ENCODE measurements around the gene POU2AF2. TPM values are rescaled to one million over a fixed set of nuclear protein-coding genes. Genes with fewer than 3 reads are reported as not detected.

The POU2AF2 gene
- total RNA-seq, 4 donors from 2014 or later = not detected

- H3K4me3 ChIP-seq = no peak overlapping the region
- no peaks in the 10 kb centered on the region for H3K36me3 ChIP-seq
- H3K4me1 ChIP-seq = no peaks in the 10 kb centered on the region
- 59 to 67% methylated on average over 5 of the region's 5 CpGs for WGBS, 2 donors
- H3K27me3 ChIP-seq = no peaks in the 10 kb centered on the region
- TF ChIP-seq CTCF (IDR thresholded peaks at IDR 0.05) (no peak), POLR2A (IDR thresholded peaks at IDR 0.05) (no peak)
- H3K27ac ChIP-seq = no peak overlapping the region
- H3K9me3 ChIP-seq = no peaks in the 10 kb centered on the region
- intact Hi-C loops (cut with DNase I) = no loop called here
- DNase-seq = no peak
These were observed 23.8 kb downstream of the POU2AF2 start for GRCh38 chr11:111269146-111269868.

GRCh38 chr11:111272420-111272819, 26.9 kb downstream of the POU2AF2 start:
- no peaks in the 10 kb centered on the region for H3K27me3 ChIP-seq
- no peaks in the 10 kb centered on the region for H3K36me3 ChIP-seq
- H3K4me3 ChIP-seq = no peak overlapping the region
- no peaks in the 10 kb centered on the region for H3K4me1 ChIP-seq
- DNase-seq = no peak
- no peaks in the 10 kb centered on the region for H3K9me3 ChIP-seq
- H3K27ac ChIP-seq = no peak overlapping the region
- intact Hi-C loops (cut with DNase I) = no loop called here
- no peak for TF ChIP-seq POLR2A (IDR thresholded peaks at IDR 0.05)
- TF ChIP-seq CTCF (IDR thresholded peaks at IDR 0.05) = no peak
- 74 to 89% methylated on average over 3 of the region's 3 CpGs for WGBS, 2 donors

GRCh38 chr11:111282562-111283075, 37.1 kb downstream of the POU2AF2 start:
- Histone ChIP-seq H3K27me3 (no peaks in the 10 kb centered on the region), H3K4me3 (no peak overlapping the region), H3K27ac (no peak overlapping the region), H3K9me3 (no peaks in the 10 kb centered on the region), H3K4me1 (peaks cover 0 to 4% (median 0%) of the 10 kb centered on the region in 3 donors), H3K36me3 (no peaks in the 10 kb centered on the region)
- 61 to 62% methylated on average over 3 of the region's 3 CpGs for WGBS, 2 donors
- intact Hi-C loops (cut with DNase I) = loop anchor here (5.0 kb wide), 1 partner anchor 165 kb away; no protein-coding TSS in a partner anchor
- TF ChIP-seq CTCF (IDR thresholded peaks at IDR 0.05) (no peak), POLR2A (IDR thresholded peaks at IDR 0.05) (no peak)
- DNase-seq = no peak

- Histone ChIP-seq H3K9me3 (no peaks in the 10 kb centered on the region), H3K4me3 (no peak overlapping the region), H3K36me3 (no peaks in the 10 kb centered on the region), H3K4me1 (peaks cover 0 to 4% (median 0%) of the 10 kb centered on the region in 3 donors), H3K27me3 (no peaks in the 10 kb centered on the region), H3K27ac (no peak overlapping the region)
- TF ChIP-seq CTCF (IDR thresholded peaks at IDR 0.05) = no peak
- TF ChIP-seq POLR2A (IDR thresholded peaks at IDR 0.05) = no peak
- WGBS, 2 donors = 84 to 91% methylated on average over 25 to 28 of the region's 33 CpGs
- no peak for DNase-seq
- intact Hi-C loops (cut with DNase I) = loop anchor here (5.0 kb wide), 1 partner anchor 163 kb away; no protein-coding TSS in a partner anchor
These were observed 38.5 kb downstream of the POU2AF2 start for GRCh38 chr11:111283945-111284481.

Measured in esophagus squamous epithelium (tissue), 5 donors.